ENCODE results near the gene ADPRH.
"Not testable (repeated sequence)": the region's sequence is repeated elsewhere in the genome, so short reads cannot be mapped to it uniquely, and the experiment has no call there.

Gene ADPRH

DNA sequence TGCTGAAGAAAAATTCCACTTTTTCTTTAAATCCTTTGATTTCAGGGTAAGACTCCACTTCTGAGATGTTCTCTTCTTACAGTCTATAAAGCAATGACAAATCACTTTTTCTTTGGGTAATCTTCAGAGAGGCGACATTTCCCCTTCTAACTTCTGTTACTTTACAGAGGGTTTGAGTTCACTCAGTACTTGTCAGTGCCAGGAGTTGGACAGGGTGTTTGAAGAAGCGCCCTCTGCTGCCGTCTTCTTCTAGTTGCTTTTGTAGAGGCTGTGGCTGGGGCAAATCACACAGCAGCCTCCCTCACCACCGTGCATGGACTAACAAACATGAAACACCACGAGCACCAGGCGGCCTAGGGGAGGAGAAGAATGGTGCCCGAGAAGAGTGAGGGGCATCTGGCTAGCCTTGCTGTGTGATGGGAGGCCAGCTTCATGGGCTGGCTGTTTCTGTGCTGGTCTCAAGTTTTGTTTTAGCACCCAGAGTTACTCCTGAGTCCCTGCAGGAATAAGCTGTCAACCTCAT, 19.8 kb upstream of the ADPRH start, which contains the start of gene CD80:
TSS of gene CD80 (minus strand) at position 174 of the 523 bp plus-strand sequence. CDS start 1,886 bp downstream, outside the sequence.
- H3K36me3 ChIP-seq (ENCODE audit: insufficient read depth, low read length) = no peaks in the 10 kb centered on the region
- H3K27me3 ChIP-seq (ENCODE audit: insufficient read depth, low read length) = 0 out of 2 replicates have a peak, but pooled peaks cover 6% of the 10 kb centered on the region
- no peak within 1 kb of the TSS for H3K27ac ChIP-seq (ENCODE audit: low read depth, low read length)
- no peaks in the 10 kb centered on the region for H3K79me2 ChIP-seq (ENCODE audit: control insufficient read depth, insufficient read depth, low read length, unreplicated experiment)
- no peaks in the 10 kb centered on the region for H3K4me1 ChIP-seq (ENCODE audit: control insufficient read depth, insufficient read depth, low read length, unreplicated experiment)
- no peak within 1 kb of the TSS for H3K4me3 ChIP-seq (ENCODE audit: low read depth, low read length)
- H2AFZ ChIP-seq (ENCODE audit: low read length, unreplicated experiment) = no peak within 1 kb of the TSS

DNA sequence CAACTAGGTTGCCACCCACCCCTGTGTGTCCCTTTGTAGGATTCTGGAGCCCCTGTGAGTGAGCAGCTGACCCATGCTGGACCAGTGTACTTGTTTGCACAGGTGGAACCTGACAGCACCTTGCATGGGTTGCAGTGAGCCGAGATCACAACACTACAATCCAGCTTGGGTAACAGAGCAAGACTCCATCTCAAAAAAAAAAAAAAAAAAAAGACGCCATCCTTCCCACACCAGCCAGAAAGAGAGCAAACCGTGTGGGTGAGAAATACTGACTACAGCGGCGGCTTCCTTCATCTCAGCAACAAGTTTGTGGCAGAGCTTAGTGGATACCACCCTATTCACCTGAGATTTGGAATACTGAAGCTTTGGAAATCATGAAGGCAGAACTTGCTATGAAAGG, 19.1 kb upstream of the ADPRH start:
- Histone ChIP-seq H3K27me3 (ENCODE audit: insufficient read depth, low read length) (0 out of 2 replicates have a peak, but pooled peaks cover 6% of the 10 kb centered on the region), H3K4me3 (ENCODE audit: low read depth, low read length) (no peak overlapping the region), H2AFZ (ENCODE audit: low read length, unreplicated experiment) (no peak overlapping the region), H3K36me3 (ENCODE audit: insufficient read depth, low read length) (no peaks in the 10 kb centered on the region), H3K27ac (ENCODE audit: low read depth, low read length) (no peak overlapping the region), H3K79me2 (ENCODE audit: control insufficient read depth, insufficient read depth, low read length, unreplicated experiment) (no peaks in the 10 kb centered on the region), H3K4me1 (ENCODE audit: control insufficient read depth, insufficient read depth, low read length, unreplicated experiment) (no peaks in the 10 kb centered on the region)

DNA sequence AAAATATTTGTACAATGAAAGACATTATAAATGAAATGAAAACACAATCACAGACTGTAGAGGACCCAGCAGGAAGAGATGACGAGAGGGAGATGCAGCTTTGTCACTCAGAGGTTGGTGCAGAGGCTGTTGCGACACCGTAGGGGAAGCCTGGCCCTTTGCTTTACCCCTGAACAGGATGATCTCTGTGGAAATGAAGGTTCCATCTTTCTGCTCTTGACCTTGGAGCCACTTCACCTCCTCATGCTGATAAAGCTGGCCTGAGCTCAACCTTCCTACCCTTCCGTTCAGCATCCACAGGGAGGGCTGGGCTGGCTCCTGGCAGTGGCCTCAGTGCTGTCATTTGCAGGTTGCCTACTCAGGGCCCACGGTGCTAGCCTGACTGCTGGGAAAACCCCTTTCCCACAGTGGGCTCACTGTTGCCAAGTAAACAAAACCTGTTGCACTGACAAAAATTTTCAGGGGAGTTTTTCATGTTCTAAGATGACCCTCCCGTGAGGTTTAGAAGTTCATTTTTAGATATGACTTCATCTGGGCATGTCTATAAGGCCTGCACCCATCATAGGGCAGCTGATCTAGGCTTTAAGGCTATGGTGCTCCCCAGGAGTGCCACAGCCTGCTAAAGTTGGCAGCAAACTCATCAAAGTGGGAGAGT, 16.9 kb upstream of the ADPRH start:
- no peaks in the 10 kb centered on the region for H3K79me2 ChIP-seq (ENCODE audit: control insufficient read depth, insufficient read depth, low read length, unreplicated experiment)
- no peak overlapping the region for H3K4me3 ChIP-seq (ENCODE audit: low read depth, low read length)
- H3K4me1 ChIP-seq (ENCODE audit: control insufficient read depth, insufficient read depth, low read length, unreplicated experiment) = no peaks in the 10 kb centered on the region
- no peaks in the 10 kb centered on the region for H3K36me3 ChIP-seq (ENCODE audit: insufficient read depth, low read length)
- H3K27ac ChIP-seq (ENCODE audit: low read depth, low read length) = no peak overlapping the region
- no peak overlapping the region for H2AFZ ChIP-seq (ENCODE audit: low read length, unreplicated experiment)
- no peaks in the 10 kb centered on the region for H3K27me3 ChIP-seq (ENCODE audit: insufficient read depth, low read length)

DNA sequence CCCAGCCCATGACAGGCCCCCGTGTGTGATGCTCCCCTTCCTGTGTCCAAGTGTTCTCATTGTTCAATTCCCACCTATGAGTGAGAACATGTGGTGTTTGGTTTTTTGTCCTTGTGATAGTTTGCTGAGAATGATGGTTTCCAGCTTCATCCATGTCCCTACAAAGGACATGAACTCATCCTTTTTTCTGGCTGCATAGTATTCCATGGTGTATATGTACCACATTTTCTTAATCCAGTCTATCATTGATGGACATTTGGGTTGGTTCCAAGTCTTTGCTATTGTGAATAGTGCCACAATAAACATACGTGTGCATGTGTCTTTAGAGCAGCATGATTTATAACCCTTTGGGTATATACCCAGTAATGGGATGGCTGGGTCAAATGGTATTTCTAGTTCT, 16.0 kb upstream of the ADPRH start:
- not testable (repeated sequence) for H3K79me2 ChIP-seq (ENCODE audit: control insufficient read depth, insufficient read depth, low read length, unreplicated experiment); H2AFZ ChIP-seq (ENCODE audit: low read length, unreplicated experiment); H3K4me3 ChIP-seq (ENCODE audit: low read depth, low read length); H3K4me1 ChIP-seq (ENCODE audit: control insufficient read depth, insufficient read depth, low read length, unreplicated experiment); H3K27me3 ChIP-seq (ENCODE audit: insufficient read depth, low read length); H3K36me3 ChIP-seq (ENCODE audit: insufficient read depth, low read length); H3K27ac ChIP-seq (ENCODE audit: low read depth, low read length)

DNA sequence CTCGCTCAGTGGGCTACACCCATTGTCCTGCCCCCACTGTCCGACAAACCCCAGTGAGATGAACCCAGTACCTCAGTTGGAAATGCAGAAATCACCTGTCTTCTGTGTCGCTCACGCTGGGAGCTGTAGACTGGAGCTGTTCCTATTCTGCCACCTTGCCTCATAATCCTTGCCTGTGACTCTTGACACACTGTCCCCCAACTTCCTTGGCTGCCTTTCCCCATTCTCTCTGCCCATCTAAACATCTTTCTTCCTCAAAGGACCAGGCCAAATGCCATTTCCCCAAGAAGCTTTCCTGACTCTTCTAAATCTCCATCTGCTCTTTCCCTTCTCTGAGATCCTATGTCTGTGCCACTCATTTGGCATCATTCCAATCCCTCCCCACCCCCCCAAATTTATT, 10.1 kb upstream of the ADPRH start:
- Histone ChIP-seq H2AFZ (ENCODE audit: low read length, unreplicated experiment) (no peak overlapping the region), H3K27me3 (ENCODE audit: insufficient read depth, low read length) (0 out of 2 replicates have a peak, but pooled peaks cover 4% of the 10 kb centered on the region), H3K36me3 (ENCODE audit: insufficient read depth, low read length) (no peaks in the 10 kb centered on the region), H3K4me3 (ENCODE audit: low read depth, low read length) (no peak overlapping the region), H3K27ac (ENCODE audit: low read depth, low read length) (no peak overlapping the region), H3K79me2 (ENCODE audit: control insufficient read depth, insufficient read depth, low read length, unreplicated experiment) (no peaks in the 10 kb centered on the region), H3K4me1 (ENCODE audit: control insufficient read depth, insufficient read depth, low read length, unreplicated experiment) (no peaks in the 10 kb centered on the region)

DNA sequence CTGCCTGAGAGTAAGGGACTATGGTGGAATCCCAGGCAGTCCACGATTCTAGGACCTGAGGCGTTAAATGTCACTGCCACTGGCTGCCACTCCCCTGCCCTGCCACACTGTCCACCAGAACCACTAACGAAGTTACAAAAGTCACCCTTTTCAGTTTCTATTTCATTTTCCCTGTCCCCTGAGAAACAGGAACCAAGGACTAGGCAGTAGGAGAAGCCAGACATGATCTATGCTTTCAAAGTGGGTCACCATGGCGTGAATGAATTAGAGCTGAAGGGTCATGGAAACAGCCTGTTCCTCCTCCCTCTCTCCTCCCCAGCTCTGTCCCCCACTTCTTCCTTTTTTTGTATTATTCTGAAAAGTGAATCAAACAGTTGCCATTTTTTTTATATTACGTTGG, 9.1 kb upstream of the ADPRH start:
- H2AFZ ChIP-seq (ENCODE audit: low read length, unreplicated experiment) = no peak overlapping the region
- no peak overlapping the region for H3K27ac ChIP-seq (ENCODE audit: low read depth, low read length)
- H3K79me2 ChIP-seq (ENCODE audit: control insufficient read depth, insufficient read depth, low read length, unreplicated experiment) = no peaks in the 10 kb centered on the region

DNA sequence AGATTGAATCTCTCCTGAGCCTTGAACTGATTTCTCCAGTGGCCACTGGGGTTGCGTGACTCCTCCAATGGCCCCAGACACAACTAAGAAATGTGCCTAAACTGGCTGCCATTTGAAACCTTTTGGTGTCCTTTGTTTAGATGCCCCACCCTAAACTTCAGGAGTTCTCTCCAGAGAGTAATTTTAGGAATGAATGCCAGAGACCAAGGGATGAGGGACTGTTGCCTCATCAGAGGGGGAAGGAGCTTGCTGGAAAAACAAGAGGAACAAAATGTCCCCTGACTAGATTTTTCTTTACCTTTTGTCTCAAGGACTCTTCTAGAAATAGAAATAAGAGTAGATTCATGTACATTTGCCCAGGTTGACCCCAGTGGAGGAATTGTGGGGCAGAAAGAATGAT, 8.1 kb upstream of the ADPRH start:
- H2AFZ ChIP-seq (ENCODE audit: low read length, unreplicated experiment) = no peak overlapping the region
- H3K4me1 ChIP-seq (ENCODE audit: control insufficient read depth, insufficient read depth, low read length, unreplicated experiment) = no peaks in the 10 kb centered on the region
- H3K36me3 ChIP-seq (ENCODE audit: insufficient read depth, low read length) = no peaks in the 10 kb centered on the region
- no peaks in the 10 kb centered on the region for H3K79me2 ChIP-seq (ENCODE audit: control insufficient read depth, insufficient read depth, low read length, unreplicated experiment)
- H3K27me3 ChIP-seq (ENCODE audit: insufficient read depth, low read length) = 0 out of 2 replicates have a peak, but pooled peaks cover 4% of the 10 kb centered on the region
- no peak overlapping the region for H3K27ac ChIP-seq (ENCODE audit: low read depth, low read length)
- no peak overlapping the region for H3K4me3 ChIP-seq (ENCODE audit: low read depth, low read length)

More for the DNA sequence above, 9.1 kb upstream of the ADPRH start:
- H3K4me3 ChIP-seq (ENCODE audit: low read depth, low read length) = no peak overlapping the region
- H3K27me3 ChIP-seq (ENCODE audit: insufficient read depth, low read length) = 0 out of 2 replicates have a peak, but pooled peaks cover 4% of the 10 kb centered on the region
- no peaks in the 10 kb centered on the region for H3K36me3 ChIP-seq (ENCODE audit: insufficient read depth, low read length)
- H3K4me1 ChIP-seq (ENCODE audit: control insufficient read depth, insufficient read depth, low read length, unreplicated experiment) = no peaks in the 10 kb centered on the region

DNA sequence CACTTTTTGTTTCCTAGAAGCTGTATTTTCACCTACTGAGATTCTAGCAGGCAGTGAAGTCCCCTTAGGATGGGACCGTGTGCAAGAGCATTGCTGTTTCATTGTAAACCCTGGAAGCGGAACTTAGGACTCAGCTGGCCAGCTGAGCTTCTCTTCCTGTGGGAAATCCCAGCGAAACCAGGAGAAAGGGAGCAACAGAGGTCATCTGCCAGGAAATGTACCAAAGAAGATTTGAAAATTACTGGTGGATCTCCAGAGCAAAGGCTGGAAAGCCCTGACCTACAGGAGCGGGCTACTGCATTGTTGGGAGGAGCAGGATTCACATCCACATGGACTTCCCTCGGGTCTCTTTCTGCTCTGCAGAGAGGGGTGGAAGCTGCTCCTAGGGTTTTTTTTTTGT, 7.6 kb upstream of the ADPRH start:
- H3K27me3 ChIP-seq (ENCODE audit: insufficient read depth, low read length) = 0 out of 2 replicates have a peak, but pooled peaks cover 4% of the 10 kb centered on the region
- H3K27ac ChIP-seq (ENCODE audit: low read depth, low read length) = no peak overlapping the region
- H3K4me3 ChIP-seq (ENCODE audit: low read depth, low read length) = no peak overlapping the region
- H3K36me3 ChIP-seq (ENCODE audit: insufficient read depth, low read length) = no peaks in the 10 kb centered on the region
- H3K79me2 ChIP-seq (ENCODE audit: control insufficient read depth, insufficient read depth, low read length, unreplicated experiment) = no peaks in the 10 kb centered on the region
- no peak overlapping the region for H2AFZ ChIP-seq (ENCODE audit: low read length, unreplicated experiment)
- no peaks in the 10 kb centered on the region for H3K4me1 ChIP-seq (ENCODE audit: control insufficient read depth, insufficient read depth, low read length, unreplicated experiment)

DNA sequence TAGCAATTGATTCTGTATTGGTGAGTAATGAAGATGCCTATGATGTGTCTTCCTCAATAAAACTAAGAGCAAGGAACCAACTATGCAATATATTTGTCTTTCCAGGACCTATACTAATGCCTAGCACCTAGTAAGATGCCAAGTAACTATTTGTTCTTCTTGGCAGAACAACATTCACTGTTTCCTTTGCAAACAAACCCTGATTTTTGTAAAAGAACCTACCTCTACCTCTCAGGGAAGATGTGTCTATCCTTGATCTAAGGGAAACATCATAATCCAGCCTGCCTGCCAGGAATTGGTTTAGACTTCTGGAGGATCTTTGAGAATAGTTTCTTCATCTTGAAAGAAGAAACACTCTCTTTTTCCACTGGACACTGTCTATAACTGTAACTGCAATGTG, 3.8 kb upstream of the ADPRH start:
- H3K4me3 ChIP-seq (ENCODE audit: low read depth, low read length) = no peak overlapping the region
- peaks cover 13% of the 10 kb centered on the region for H3K4me1 ChIP-seq (ENCODE audit: control insufficient read depth, insufficient read depth, low read length, unreplicated experiment)
- no peak overlapping the region for H3K27ac ChIP-seq (ENCODE audit: low read depth, low read length)
- H3K79me2 ChIP-seq (ENCODE audit: control insufficient read depth, insufficient read depth, low read length, unreplicated experiment) = no peaks in the 10 kb centered on the region
- H3K36me3 ChIP-seq (ENCODE audit: insufficient read depth, low read length) = no peaks in the 10 kb centered on the region
- no peak overlapping the region for H2AFZ ChIP-seq (ENCODE audit: low read length, unreplicated experiment)
- no peaks in the 10 kb centered on the region for H3K27me3 ChIP-seq (ENCODE audit: insufficient read depth, low read length)

DNA sequence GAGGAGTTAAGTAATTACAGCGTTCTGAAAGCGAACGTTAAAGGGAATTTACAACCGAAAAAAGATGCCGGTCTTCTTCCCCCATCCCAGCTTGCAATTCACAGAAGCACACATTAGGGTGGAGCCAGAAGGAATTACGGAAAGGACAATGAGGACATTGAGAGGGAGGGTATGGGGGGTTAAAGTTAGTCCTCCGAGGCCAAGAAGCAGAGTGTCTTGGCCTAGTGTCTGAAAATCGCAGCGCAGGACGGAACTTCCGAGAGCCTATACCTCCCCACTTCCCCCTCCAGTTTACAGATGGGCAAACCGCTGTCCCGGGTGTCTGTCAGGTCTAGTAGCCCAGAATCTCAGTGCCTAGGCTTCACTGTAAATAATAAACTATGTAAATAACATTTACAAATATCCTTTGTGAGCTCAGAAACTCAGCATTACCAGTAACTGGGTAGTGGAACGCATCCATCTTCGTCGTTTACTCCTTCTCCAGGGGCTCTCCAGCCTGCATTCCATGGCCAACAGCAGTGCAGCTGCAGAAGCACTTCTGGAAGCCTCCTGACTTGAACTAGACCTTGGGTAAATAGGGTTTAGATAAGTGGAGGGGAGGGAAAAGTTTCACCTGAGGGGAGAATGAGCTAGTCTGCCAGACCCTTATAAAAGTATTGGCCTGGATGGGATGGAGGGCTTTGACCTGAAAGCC, 922 bp downstream of the ADPRH start:
- Histone ChIP-seq H3K4me3 (ENCODE audit: low read depth, low read length) (peak overlapping the region; percentile 84), H3K27me3 (ENCODE audit: insufficient read depth, low read length) (no peaks in the 10 kb centered on the region), H3K79me2 (ENCODE audit: control insufficient read depth, insufficient read depth, low read length, unreplicated experiment) (no peaks in the 10 kb centered on the region), H3K27ac (ENCODE audit: low read depth, low read length) (peak overlapping the region; percentile 46), H3K4me1 (ENCODE audit: control insufficient read depth, insufficient read depth, low read length, unreplicated experiment) (peaks cover 15% of the 10 kb centered on the region), H2AFZ (ENCODE audit: low read length, unreplicated experiment) (peak overlapping the region; percentile 92), H3K36me3 (ENCODE audit: insufficient read depth, low read length) (no peaks in the 10 kb centered on the region)

DNA sequence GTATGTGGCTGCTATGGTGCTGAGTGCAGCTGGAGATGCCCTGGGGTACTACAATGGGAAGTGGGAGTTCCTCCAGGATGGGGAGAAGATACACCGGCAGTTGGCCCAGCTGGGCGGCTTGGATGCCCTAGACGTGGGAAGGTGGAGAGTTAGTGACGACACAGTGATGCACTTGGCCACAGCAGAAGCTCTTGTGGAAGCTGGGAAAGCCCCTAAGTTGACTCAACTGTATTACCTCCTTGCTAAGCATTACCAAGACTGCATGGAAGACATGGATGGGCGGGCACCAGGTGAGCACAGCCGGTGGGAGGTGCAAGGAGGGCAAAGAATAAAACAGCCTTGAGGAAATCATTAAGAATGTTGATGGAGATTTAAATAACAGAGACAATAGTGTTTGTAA, 2.9 kb downstream of the ADPRH start:
- H3K4me1 ChIP-seq (ENCODE audit: control insufficient read depth, insufficient read depth, low read length, unreplicated experiment) = peaks cover 26% of the 10 kb centered on the region
- H3K4me3 ChIP-seq (ENCODE audit: low read depth, low read length) = no peak overlapping the region
- no peak overlapping the region for H2AFZ ChIP-seq (ENCODE audit: low read length, unreplicated experiment)
- no peaks in the 10 kb centered on the region for H3K27me3 ChIP-seq (ENCODE audit: insufficient read depth, low read length)
- no peaks in the 10 kb centered on the region for H3K36me3 ChIP-seq (ENCODE audit: insufficient read depth, low read length)
- H3K79me2 ChIP-seq (ENCODE audit: control insufficient read depth, insufficient read depth, low read length, unreplicated experiment) = no peaks in the 10 kb centered on the region
- no peak overlapping the region for H3K27ac ChIP-seq (ENCODE audit: low read depth, low read length)

All from ACC112 (cell line).